ENCODE measurements around the gene SCN5A. TPM values are rescaled to one million over a fixed set of nuclear protein-coding genes. Genes with fewer than 3 reads are reported as not detected.

The SCN5A gene
- total and polyA plus RNA-seq, 2 of the 8 experiments (the other 6 are each of a cell fraction or from before 2014, with no cell fraction given), result 4.8 to 11.4 TPM

DNA sequence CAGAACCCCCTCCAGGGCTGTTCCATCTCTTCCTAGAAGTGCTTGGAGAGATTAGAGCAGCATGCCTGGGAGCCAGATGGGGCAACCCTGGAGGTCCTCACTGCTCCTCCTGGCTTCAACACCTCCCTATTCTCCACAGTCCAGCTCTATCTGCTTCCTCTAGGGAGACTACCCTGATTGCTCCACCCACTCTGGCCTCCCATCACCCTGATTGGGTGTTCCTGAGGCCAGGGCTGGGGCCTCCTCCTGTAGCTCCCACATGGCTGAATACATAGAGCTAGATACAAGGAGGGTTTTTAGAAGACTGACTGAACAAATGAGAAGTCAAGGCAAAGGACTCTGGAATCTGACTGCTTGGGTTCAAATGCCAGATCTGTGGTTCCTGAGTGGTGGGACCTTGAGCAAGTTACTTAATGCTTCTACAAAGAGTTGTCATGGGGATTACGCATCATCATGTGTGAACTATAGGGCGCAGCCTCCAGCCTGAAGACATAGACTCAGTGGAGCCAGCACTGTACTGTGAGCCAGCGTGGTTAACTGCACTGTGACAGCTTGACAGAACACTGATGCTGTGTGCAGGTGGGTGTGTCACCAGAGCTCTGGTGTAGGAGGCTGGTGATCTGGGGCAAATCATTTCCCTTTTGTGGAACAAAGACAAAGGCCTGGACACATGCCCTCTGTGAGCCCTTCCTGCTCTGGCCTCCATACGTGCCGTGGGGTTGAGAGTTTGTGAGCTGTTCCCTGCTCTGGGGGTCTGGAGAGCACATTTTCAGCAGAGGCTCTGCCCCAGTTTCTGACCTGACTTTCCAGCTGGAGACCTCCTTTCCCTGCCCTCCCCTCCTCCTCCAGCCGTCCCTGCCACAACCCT, 74.8 kb downstream of the SCN5A start:
- no peaks in the 10 kb centered on the region for H3K36me3 ChIP-seq (ENCODE audit: control insufficient read depth in 2 of 4, insufficient read depth in 4 of 4, low read length in 3 of 4)
- no peak overlapping the region for H3K56ac ChIP-seq (replicated peaks; ENCODE audit: insufficient read length, low read depth, low read length)
- no peaks in the 10 kb centered on the region for H3K9me3 ChIP-seq (ENCODE audit: insufficient read depth in 2 of 2, low read depth in 1 of 2, low read length in 1 of 2)
- H2BK12ac ChIP-seq (ENCODE audit: low read depth, low read length), result no peak overlapping the region
- H3K9ac ChIP-seq (replicated peaks in 1 of 4; ENCODE audit: extremely low read depth in 1 of 4, low read depth in 3 of 4, low read length in 3 of 4), result no peak overlapping the region
- H3K79me2 ChIP-seq (ENCODE audit: control insufficient read depth in 1 of 2, insufficient read depth in 2 of 2, low read length in 2 of 2), result no peaks in the 10 kb centered on the region
- CTCF ChIA-PET (ENCODE audit: partially characterized antibody), result interaction anchor here (0.7 to 4.6 kb wide), 8 partner anchors 8 to 81 kb away, joined by 3 to 15 read pairs (median 4); partner anchors contain the start of gene EXOG
- H3K4me1 ChIP-seq (replicated peaks in 1 of 4; ENCODE audit: control insufficient read depth in 3 of 4, insufficient read depth in 4 of 4, low read length in 3 of 4), result peaks cover 0 to 10% (median 0%) of the 10 kb centered on the region in 4 experiments; a peak in 2 of 7 replicates
- no peak overlapping the region for H4K91ac ChIP-seq (replicated peaks; ENCODE audit: insufficient read length, low read length)
- 90% methylated on average over 6 of the region's 6 CpGs; no CpG with 5 or more reads in 1 of the 2 experiments for WGBS, 2 experiments (ENCODE audit: extremely low coverage in 1 of 2, insufficient coverage in 1 of 2, insufficient read length in 1 of 2, insufficient replicate concordance in 2 of 2, low coverage in 1 of 2, low lambda C conversion rate in 2 of 2, missing lambda C conversion rate in 1 of 2)
- no peak for FAIRE-seq
- H3K4me3 ChIP-seq (ENCODE audit: extremely low read depth in 1 of 4, insufficient read depth in 2 of 4, low read depth in 3 of 4, low read length in 4 of 4), result no peak overlapping the region
- peak overlapping the region; percentile 51 for H4K8ac ChIP-seq (ENCODE audit: extremely low read depth, insufficient read depth, low read length)
- no peak overlapping the region for H3K4me2 ChIP-seq (ENCODE audit: insufficient read depth in 1 of 2, low read depth in 2 of 2, low read length in 2 of 2)
- H2AK5ac ChIP-seq (ENCODE audit: low read depth, low read length), result no peak overlapping the region
- no peak overlapping the region for H2BK5ac ChIP-seq (ENCODE audit: low read depth, low read length)
- H3K27ac ChIP-seq (ENCODE audit: low read depth, low read length), result no peak overlapping the region
- H2BK120ac ChIP-seq (replicated peaks; ENCODE audit: low read depth, low read length), result no peak overlapping the region
- no peak overlapping the region for H3K18ac ChIP-seq (ENCODE audit: extremely low read depth, low read length)
- no peak overlapping the region for H3K4ac ChIP-seq (replicated peaks; ENCODE audit: insufficient read length, low read depth, low read length)
- no peak overlapping the region for H2BK20ac ChIP-seq (ENCODE audit: low read length)
- no peaks in the 10 kb centered on the region for H3K79me1 ChIP-seq (ENCODE audit: low read depth, low read length)
- no peak overlapping the region for H2AFZ ChIP-seq (ENCODE audit: low read length)
- no peaks in the 10 kb centered on the region; a peak in 2 of 7 replicates for H3K27me3 ChIP-seq (replicated peaks in 1 of 4; ENCODE audit: control insufficient read depth in 3 of 4, extremely low read depth in 1 of 4, insufficient read depth in 3 of 4, low read length in 3 of 4)
- H4K20me1 ChIP-seq (replicated peaks in 1 of 2; ENCODE audit: control insufficient read depth in 1 of 2, insufficient read depth in 2 of 2, low read length in 2 of 2), result no peaks in the 10 kb centered on the region
- H3K14ac ChIP-seq (ENCODE audit: insufficient read length), result no peak overlapping the region
- H3K23me2 ChIP-seq (ENCODE audit: low read depth, low read length), result no peaks in the 10 kb centered on the region; the same call in 1 of the 2 replicates
- H2BK15ac ChIP-seq (ENCODE audit: low read length), result no peak overlapping the region
- no peak overlapping the region for H4K5ac ChIP-seq (ENCODE audit: insufficient read length, low read depth, low read length)
- peak in 1 of 2 experiments; percentile 37 for DNase-seq (ENCODE audit: low read depth in 1 of 2, low spot score in 2 of 2)
- H3K23ac ChIP-seq (ENCODE audit: insufficient read length), result no peak overlapping the region
- POLR2A ChIA-PET (ENCODE audit: partially characterized antibody), result no interaction called here
- TF ChIP-seq YY1 (IDR thresholded peaks at IDR 0.05; ENCODE audit: low read depth, low read length) (no peak), FOSL1 (IDR thresholded peaks at IDR 0.05; ENCODE audit: insufficient read depth, low read depth, low read length) (no peak), NRF1 (IDR thresholded peaks at IDR 0.05; ENCODE audit: low read depth, low read length) (no peak), JUND (IDR thresholded peaks at IDR 0.05; ENCODE audit: low read length) (no peak), KDM4A (IDR thresholded peaks at IDR 0.05; ENCODE audit: low read depth, low read length, severe bottlenecking) (no peak), SP2 (IDR thresholded peaks at IDR 0.05; ENCODE audit: low read length) (no peak), SP1 (IDR thresholded peaks at IDR 0.05; ENCODE audit: low read depth, low read length) (no peak), GTF2F1 (IDR thresholded peaks at IDR 0.05; ENCODE audit: borderline replicate concordance, low read depth, low read length) (no peak), KDM1A (IDR thresholded peaks at IDR 0.05; ENCODE audit: borderline replicate concordance, low read length) (no peak)
- TF ChIP-seq, protein P1, sequence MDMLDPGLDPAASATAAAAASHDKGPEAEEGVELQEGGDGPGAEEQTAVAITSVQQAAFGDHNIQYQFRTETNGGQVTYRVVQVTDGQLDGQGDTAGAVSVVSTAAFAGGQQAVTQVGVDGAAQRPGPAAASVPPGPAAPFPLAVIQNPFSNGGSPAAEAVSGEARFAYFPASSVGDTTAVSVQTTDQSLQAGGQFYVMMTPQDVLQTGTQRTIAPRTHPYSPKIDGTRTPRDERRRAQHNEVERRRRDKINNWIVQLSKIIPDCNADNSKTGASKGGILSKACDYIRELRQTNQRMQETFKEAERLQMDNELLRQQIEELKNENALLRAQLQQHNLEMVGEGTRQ (IDR thresholded peaks at IDR 0.05; ENCODE audit: low read length), result no peak
- TF ChIP-seq, protein P2, sequence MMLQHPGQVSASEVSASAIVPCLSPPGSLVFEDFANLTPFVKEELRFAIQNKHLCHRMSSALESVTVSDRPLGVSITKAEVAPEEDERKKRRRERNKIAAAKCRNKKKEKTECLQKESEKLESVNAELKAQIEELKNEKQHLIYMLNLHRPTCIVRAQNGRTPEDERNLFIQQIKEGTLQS (IDR thresholded peaks at IDR 0.05; ENCODE audit: insufficient read depth, low read depth, low read length), result no peak
